GM12878 (cell line): ENCODE data around the gene CCDC14. TPM values are rescaled to one million over a fixed set of nuclear protein-coding genes. Genes with fewer than 3 reads are reported as not detected.
A peak's percentile ranks its signal among the peaks of the same experiment; 100 is the strongest.

Source experiments
- ATAC-seq: fragments of 200-7000 bp; cut with Tn5 transposase; 3 replicates; pipeline ENCODE4 v1.9.1; 2020; ENCODE audit warnings: mild to moderate bottlenecking, moderate library complexity
- BruUV-seq: library from RNA; stranded (reverse); fragments of 400-500 nt; replicated peaks from 2 replicates; lab custom pipeline; 2021; lab: Mats Ljungman, UMichigan
- CTCF ChIA-PET: fragments of 300-600 bp; sonication (Branson Sonifier 250); formaldehyde crosslinking; extraction: SDS; loops from one replicate; lab custom pipeline; 2021; ENCODE audit warnings: inconsistent platforms; lab: Yijun Ruan, JAX
- POLR2A ChIA-PET: fragments of 350-600 bp; formaldehyde crosslinking; extraction: SDS; loops from one replicate; lab custom pipeline; 2021; ENCODE audit warnings: inconsistent platforms; lab: Charles Lee
- RAD21 ChIA-PET: fragments of 300-600 bp; sonication (Branson Sonifier 250); formaldehyde crosslinking; loops from one replicate; lab custom pipeline; 2023; ENCODE audit warnings: antibody characterized with exemption; ENCODE audit not compliant: unreplicated experiment; lab: Charles Lee
- SMC1A ChIA-PET: fragments of 300-600 bp; sonication (Branson Sonifier 250); formaldehyde crosslinking; loops from one replicate; lab custom pipeline; 2023; ENCODE audit not compliant: unreplicated experiment, uncharacterized antibody; lab: Charles Lee
- DNase-seq: peaks from one replicate; pipeline ENCODE4 v3.0.0-alpha.2; 2011; ENCODE audit warnings: low read depth, low spot score
- FAIRE-seq: peaks from 3 replicates; lab custom pipeline; 2011; peaks lifted over from hg19 to GRCh38; lab: Jason Lieb, UNC
- H2AFZ ChIP-seq: 2 replicates; pipeline ENCODE4 v1.6.0; 2011; ENCODE audit warnings: low read depth, low read length, control low read depth; ENCODE audit not compliant: control insufficient read depth
- H3K27ac ChIP-seq: 2 replicates; pipeline ENCODE4 v1.5.1; 2011; ENCODE audit warnings: control low read depth; ENCODE audit not compliant: control insufficient read depth, insufficient read depth
- H3K27me3 ChIP-seq, 2 experiments: replicated peaks in 1 of 2; 2 replicates each; pipeline versions ENCODE4 v1.6.0 to v1.6.1; 2011; ENCODE audit warnings: low read length in 1 of 2; ENCODE audit not compliant: control insufficient read depth in 2 of 2, insufficient read depth in 2 of 2
- H3K36me3 ChIP-seq, 2 experiments: 2 replicates each; pipeline ENCODE4 v1.5.1; 2011; ENCODE audit warnings: low read length in 1 of 2; ENCODE audit not compliant: control insufficient read depth in 2 of 2, insufficient read depth in 2 of 2
- H3K4me1 ChIP-seq: 2 replicates; pipeline ENCODE4 v1.6.1; 2011; ENCODE audit warnings: mild to moderate bottlenecking, low read length, moderate library complexity, mixed read lengths; ENCODE audit not compliant: control insufficient read depth, insufficient read depth
- H3K4me2 ChIP-seq: 2 replicates; pipeline ENCODE4 v1.6.0; 2011; ENCODE audit warnings: control low read depth; ENCODE audit not compliant: control insufficient read depth, insufficient read depth
- H3K4me3 ChIP-seq: fragments of 200-600 bp; sonication (generic); 2 replicates; pipeline ENCODE4 v1.5.1; 2016
- H3K79me2 ChIP-seq: 2 replicates; pipeline ENCODE4 v1.6.0; 2011; ENCODE audit warnings: low read length; ENCODE audit not compliant: control insufficient read depth, insufficient read depth
- H3K9ac ChIP-seq: 2 replicates; pipeline ENCODE4 v1.8.0; 2011; ENCODE audit warnings: low read length, control low read depth, mixed read lengths; ENCODE audit not compliant: control insufficient read depth, insufficient read depth
- H3K9me3 ChIP-seq: replicated peaks from 3 replicates; pipeline ENCODE4 v1.5.1; 2011; ENCODE audit warnings: mild to moderate bottlenecking, low read length; ENCODE audit not compliant: control insufficient read depth, insufficient read depth
- H4K20me1 ChIP-seq: 2 replicates; pipeline ENCODE4 v1.6.0; 2011; ENCODE audit not compliant: control insufficient read depth, insufficient read depth
- ASH2L ChIP-seq: fragments of 300-600, 200-600 bp; sonication (generic); IDR thresholded peaks from 2 replicates; pipeline ENCODE4 v1.6.1; 2017; ENCODE audit warnings: low read depth, mild to moderate bottlenecking, borderline replicate concordance
- FOXK2 ChIP-seq: fragments of 450-650 bp; IDR thresholded peaks from 2 replicates; pipeline ENCODE4 v1.6.1; 2017; ENCODE audit warnings: mild to moderate bottlenecking, moderate library complexity
- FOXM1 ChIP-seq: IDR thresholded peaks from 2 replicates; pipeline ENCODE4 v1.6.1; 2012; ENCODE audit warnings: low read depth, mild to moderate bottlenecking, inconsistent platforms, low read length, moderate library complexity
- HCFC1 ChIP-seq: fragments of 150-350 bp; IDR thresholded peaks from 2 replicates; pipeline ENCODE4 v1.6.1; 2014; ENCODE audit warnings: low read length
- MXI1 ChIP-seq: fragments of 150-350 bp; IDR thresholded peaks from 2 replicates; pipeline ENCODE4 v1.6.1; 2011; ENCODE audit warnings: low read depth, mild to moderate bottlenecking, inconsistent platforms, low read length, improper control_type of control experiment
- NFXL1 ChIP-seq: fragments of 450-650 bp; IDR thresholded peaks from 2 replicates; pipeline ENCODE4 v1.6.1; 2017; ENCODE audit warnings: antibody characterized with exemption, mild to moderate bottlenecking, borderline replicate concordance
- POU2F2 ChIP-seq: IDR thresholded peaks from 3 replicates; pipeline ENCODE4 v1.6.1; 2011; ENCODE audit warnings: low read depth, mild to moderate bottlenecking, low read length, borderline replicate concordance
- SP1 ChIP-seq: IDR thresholded peaks from one replicate; pipeline ENCODE4 v1.6.1; 2011; ENCODE audit warnings: low read depth, low read length
- WGBS: methylation state at CpG from one replicate; pipeline ENCODE4 v1.1.6; 2016; ENCODE audit warnings: low lambda C conversion rate; ENCODE audit not compliant: insufficient replicate concordance, insufficient coverage; ENCODE audit errors: missing lambda C conversion rate; 5-methylcytosine and 5-hydroxymethylcytosine counted together
- in situ Hi-C: fragments of 300-500 bp; cut with MboI; formaldehyde crosslinking; loops from 9 replicates; pipeline ENCODE4 v1.14.3; 2018; ENCODE audit warnings: mixed read lengths
- intact Hi-C: fragments of 100-400 bp; cut with micrococcal nuclease; formaldehyde crosslinking; loops from one replicate; pipeline ENCODE4 v1.14.2; 2022; ENCODE audit not compliant: unreplicated experiment
- polyA plus RNA-seq, 11 experiments: library from polyadenylated mRNA; depleted of rRNA in 4 of 11; unstranded in 6 of 11; stranded (reverse) in 5 of 11; fragments of >200 nt; fragmentation: Nextera tagmentation in 4 of 11; fragmentation: Illumina TruSeq in 1 of 11; extraction: Ambion mirVana in 4 of 11; extraction: Trizol in 1 of 11; gene quantifications; 1 replicate in 1 of 11; 2 replicates in 10 of 11; pipeline versions ENCODE4 v1.2.1 to v1.2.3, GENCODE V29; 2011 to 2016; ENCODE audit warnings: inconsistent platforms in 2 of 11, missing spikeins in 2 of 11, low read depth in 1 of 11
- total RNA-seq, 4 experiments: library from RNA; depleted of rRNA in 3 of 4; stranded (reverse); fragments of >200 nt in 3 of 4; fragmentation: Illumina TruSeq in 1 of 4; extraction: Trizol in 1 of 4; gene quantifications; 2 replicates each; pipeline versions ENCODE4 v1.2.1 to v1.2.3, GENCODE V29; 2013 to 2021

The CCDC14 gene
- total and polyA plus RNA-seq, 10 of the 15 experiments (the other 5 are each of a cell fraction or from before 2014, with no cell fraction given), result 15.9 to 104 (median 43.0) TPM

DNA sequence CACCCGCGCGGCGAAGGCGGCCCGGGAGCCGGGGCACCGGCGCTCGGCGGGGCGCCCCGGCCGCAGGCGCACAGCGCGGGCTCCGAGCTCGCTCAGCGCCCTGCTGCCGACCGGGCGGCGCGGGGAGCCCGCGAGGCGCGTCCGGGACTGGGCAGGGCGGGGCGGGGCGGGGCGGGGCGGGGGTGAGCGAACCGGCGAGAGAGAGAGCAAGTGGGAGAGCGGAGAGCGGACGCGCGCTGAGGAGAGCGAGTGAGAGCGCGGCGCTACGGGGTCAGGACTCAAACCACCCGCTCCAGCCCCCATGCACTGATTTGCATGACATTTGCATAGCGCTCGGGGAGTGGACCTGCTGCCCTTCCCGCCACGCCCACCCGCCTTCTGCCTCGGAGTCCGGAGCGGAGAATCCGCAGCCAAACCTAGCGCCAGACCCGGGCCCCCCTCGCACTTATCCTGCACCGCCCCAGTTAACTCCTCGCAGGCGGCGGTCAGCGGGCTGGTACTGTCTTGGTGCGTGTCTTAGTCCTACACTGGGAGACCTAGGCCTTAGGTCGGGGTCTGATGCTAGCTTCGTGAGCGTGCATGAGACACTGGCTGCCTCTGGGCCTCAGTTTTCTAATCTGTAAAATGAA, 76.7 kb downstream of the CCDC14 start, which contains the start of gene MYLK:
MYLK (minus strand) TSS at position 130 of the 629 bp plus-strand sequence. CDS start 90,491 bp downstream, outside the sequence.
- Histone ChIP-seq H3K4me1 (no peaks in the 10 kb centered on the region), H3K27me3 (peaks cover 1 to 7% of the 10 kb centered on the region in 2 experiments; a peak in 3 of 4 replicates), H3K9me3 (no peaks in the 10 kb centered on the region), H4K20me1 (no peaks in the 10 kb centered on the region), H2AFZ (peak within 1 kb of the TSS; percentile 31), H3K4me3 (peak within 1 kb of the TSS; percentile 63), H3K27ac (no peak within 1 kb of the TSS), H3K36me3 (no peaks in the 10 kb centered on the region), H3K4me2 (peak within 1 kb of the TSS; percentile 95), H3K79me2 (no peaks in the 10 kb centered on the region), H3K9ac (no peak within 1 kb of the TSS; the same call in 1 of the 2 replicates)
- TF ChIP-seq NFXL1, result no peak
- TF ChIP-seq FOXK2, result no peak
- peak; percentile 70; the same call in 1 of the 3 replicates for TF ChIP-seq POU2F2
- no peak for TF ChIP-seq HCFC1
- no peak for TF ChIP-seq FOXM1
- no peak for TF ChIP-seq ASH2L
- TF ChIP-seq MXI1, result no peak
- TF ChIP-seq SP1, result no peak
- BruUV-seq, result no TSS peak
- ChIA-PET CTCF (no interaction called here), POLR2A (no interaction called here), SMC1A (no interaction called here), RAD21 (no interaction called here)
- intact Hi-C loops, result loop anchor here (5.0 kb wide), 1 partner anchor 98 kb away; no protein-coding TSS in a partner anchor
- DNase-seq (no peak), ATAC-seq (peak; percentile 94), FAIRE-seq (no peak)
- WGBS, result 28% methylated on average over 48 of the region's 70 CpGs
- in situ Hi-C loops, result no loop called here
